ENCODE data around the gene CPB1.

DNA sequence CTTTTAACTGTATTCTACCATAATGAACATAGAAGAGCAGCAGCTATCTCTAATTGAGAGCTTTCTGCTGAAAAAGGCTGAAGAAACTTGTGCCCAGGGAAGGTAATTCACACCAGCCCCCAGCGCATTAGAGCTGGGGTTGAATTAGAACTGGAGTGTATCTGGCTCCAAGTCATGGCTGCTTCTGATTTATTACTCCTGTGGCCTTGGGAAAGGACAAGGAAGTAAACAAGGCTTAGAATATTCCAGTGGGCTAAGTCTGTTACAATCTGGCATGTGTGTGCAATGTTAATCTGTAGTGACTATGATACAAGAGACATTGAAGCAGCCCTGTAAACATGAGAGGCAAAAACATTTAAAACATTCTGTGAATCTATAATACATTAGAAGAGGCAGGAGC lies 55.6 kb downstream of the CPB1 start:
- TF ChIP-seq POLR2A (IDR thresholded peaks at IDR 0.05) (no peak), EP300 (IDR thresholded peaks at IDR 0.05) (no peak), POLR2AphosphoS5 (IDR thresholded peaks at IDR 0.05) (no peak)
- TF ChIP-seq, protein P1, sequence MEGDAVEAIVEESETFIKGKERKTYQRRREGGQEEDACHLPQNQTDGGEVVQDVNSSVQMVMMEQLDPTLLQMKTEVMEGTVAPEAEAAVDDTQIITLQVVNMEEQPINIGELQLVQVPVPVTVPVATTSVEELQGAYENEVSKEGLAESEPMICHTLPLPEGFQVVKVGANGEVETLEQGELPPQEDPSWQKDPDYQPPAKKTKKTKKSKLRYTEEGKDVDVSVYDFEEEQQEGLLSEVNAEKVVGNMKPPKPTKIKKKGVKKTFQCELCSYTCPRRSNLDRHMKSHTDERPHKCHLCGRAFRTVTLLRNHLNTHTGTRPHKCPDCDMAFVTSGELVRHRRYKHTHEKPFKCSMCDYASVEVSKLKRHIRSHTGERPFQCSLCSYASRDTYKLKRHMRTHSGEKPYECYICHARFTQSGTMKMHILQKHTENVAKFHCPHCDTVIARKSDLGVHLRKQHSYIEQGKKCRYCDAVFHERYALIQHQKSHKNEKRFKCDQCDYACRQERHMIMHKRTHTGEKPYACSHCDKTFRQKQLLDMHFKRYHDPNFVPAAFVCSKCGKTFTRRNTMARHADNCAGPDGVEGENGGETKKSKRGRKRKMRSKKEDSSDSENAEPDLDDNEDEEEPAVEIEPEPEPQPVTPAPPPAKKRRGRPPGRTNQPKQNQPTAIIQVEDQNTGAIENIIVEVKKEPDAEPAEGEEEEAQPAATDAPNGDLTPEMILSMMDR (IDR thresholded peaks at IDR 0.05), result no peak
